Mammary epithelial cell (primary cell): ENCODE measurements around the gene ACTN2.

Experiments
- CTCF ChIP-seq, 2 donors: IDR thresholded peaks in 1 of 2; conservative IDR thresholded peaks in 1 of 2; 2 replicates each; pipeline ENCODE4 v1.5.1; 2011 to 2012; ENCODE audit warnings: inconsistent platforms in 2 of 2, low read length in 2 of 2, mild to moderate bottlenecking in 2 of 2, control low read depth in 1 of 2, low read depth in 1 of 2; ENCODE audit not compliant: insufficient read depth in 1 of 2; ENCODE audit errors: extremely low read depth in 1 of 2
- EZH2 ChIP-seq: IDR thresholded peaks from 2 replicates; pipeline ENCODE4 v1.6.1; 2012; ENCODE audit warnings: low read length, inconsistent platforms, borderline replicate concordance

GRCh38 chr1:236800002-236800620, 113.8 kb downstream of the ACTN2 start:
- TF ChIP-seq CTCF (conservative IDR thresholded peaks at IDR 0.05 in 1 of 2, IDR thresholded peaks at IDR 0.05 in 1 of 2; ENCODE audit: extremely low read depth in 1 of 2, insufficient read depth in 1 of 2, low read depth in 1 of 2, low read length in 2 of 2) (no peak), EZH2 (no peak)
